NCI-H2171 (cell line): ENCODE measurements around the gene PDC.

Experiments used
- DNase-seq: peaks from one replicate; lab custom pipeline; 2025; lab: John Stamatoyannopoulos, UW

The PDC gene

DNA sequence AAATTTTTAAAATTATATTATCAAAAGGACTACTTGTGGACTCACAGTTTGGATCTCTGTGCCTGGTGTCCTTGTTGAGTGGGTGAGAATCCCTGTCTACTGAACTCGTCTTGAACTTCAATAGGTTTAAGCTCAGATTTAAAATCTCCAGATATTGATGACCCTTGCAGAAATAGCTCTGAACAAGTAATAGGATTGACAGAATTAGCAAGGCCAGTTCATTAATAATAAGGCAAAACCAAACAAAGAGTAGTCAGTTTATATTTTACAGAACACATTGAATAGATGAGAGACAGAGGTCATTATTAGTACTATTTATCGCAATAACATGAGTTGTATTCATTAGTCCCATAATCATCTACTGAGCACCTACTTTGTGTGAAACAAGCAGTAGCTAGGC lies at the start of gene PDC:
Gene PDC, minus strand, starts transcription at position 101 of the 400 bp plus-strand sequence. CDS start 11,655 bp downstream, outside the sequence.
- DNase-seq, result no peak

DNA sequence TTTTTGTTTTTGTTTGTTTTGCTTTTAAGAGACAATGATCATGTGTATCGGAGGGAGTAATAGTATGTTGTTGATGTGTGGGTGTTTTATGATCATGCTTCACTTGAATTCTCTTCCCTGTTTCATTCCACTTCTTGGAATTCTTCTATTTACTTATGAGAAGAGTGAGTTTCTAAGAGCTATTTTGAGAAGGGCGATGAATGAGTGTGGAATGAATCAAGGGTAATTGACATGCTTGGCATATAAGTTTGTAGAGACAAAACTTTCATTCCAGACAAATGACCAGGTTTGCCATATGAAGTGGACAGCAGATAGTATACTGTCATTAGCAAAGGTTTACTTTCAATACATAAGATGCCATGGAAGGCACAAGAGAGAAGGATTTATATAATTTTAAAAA lies 42.3 kb upstream of the PDC start:
- DNase-seq, result no peak

DNA sequence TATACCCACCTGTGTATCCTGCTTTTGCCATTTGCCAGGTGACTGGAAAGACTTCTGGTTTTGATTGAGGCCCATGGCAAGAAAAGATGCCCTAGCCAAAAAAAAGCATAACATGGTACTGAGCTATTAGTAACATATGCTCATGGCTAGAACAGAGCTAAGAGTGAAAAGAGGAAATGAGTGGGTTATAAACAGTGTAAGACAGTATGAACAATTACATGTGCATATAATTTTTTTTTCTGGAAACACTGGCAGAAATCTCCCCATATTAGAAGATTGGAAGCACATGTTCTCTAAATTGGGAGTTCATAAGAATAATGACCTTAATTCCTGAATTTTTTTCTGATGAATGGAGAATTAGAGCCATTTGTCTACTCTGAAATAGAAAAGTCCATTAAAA lies 41.2 kb upstream of the PDC start:
- no peak for DNase-seq

DNA sequence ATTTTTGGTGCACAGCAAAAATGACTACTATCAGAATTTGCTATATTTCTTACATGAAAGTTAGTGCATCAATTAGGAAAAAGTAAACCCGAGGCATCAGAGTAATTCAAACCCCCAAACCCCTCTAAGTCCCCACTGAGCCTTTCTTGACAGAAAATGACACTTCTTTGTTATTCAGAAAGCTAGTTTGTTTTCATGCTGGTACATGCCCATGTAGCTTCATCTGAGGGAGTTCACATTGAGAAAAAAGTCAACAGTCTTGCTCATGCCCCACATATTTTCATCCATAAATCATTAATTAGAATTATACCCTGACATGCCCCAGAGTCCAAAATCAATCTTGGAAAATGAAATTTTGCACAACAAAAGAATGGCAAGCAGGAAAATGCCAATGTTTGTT lies 39.9 kb upstream of the PDC start:
- DNase-seq, result no peak

DNA sequence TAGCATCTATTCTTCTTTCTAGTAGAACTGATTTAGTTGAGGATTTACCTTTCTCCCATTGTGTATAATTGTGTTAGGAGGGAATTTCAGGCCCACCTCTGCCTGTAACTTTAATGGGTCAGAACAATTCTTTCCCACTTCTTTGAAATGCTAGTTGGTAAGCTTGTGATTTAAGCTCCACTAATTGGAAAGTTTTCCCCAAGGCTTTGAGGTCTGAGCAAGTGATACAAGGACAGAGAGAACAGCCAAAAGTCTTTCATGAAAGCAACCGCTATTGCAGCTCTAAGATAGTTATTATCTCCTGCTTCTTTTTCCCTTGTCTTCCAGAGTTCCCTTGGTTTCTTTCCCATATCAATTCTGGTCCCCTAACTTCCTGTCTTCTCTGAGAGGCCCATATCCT lies 38.7 kb upstream of the PDC start:
- DNase-seq, result no peak

DNA sequence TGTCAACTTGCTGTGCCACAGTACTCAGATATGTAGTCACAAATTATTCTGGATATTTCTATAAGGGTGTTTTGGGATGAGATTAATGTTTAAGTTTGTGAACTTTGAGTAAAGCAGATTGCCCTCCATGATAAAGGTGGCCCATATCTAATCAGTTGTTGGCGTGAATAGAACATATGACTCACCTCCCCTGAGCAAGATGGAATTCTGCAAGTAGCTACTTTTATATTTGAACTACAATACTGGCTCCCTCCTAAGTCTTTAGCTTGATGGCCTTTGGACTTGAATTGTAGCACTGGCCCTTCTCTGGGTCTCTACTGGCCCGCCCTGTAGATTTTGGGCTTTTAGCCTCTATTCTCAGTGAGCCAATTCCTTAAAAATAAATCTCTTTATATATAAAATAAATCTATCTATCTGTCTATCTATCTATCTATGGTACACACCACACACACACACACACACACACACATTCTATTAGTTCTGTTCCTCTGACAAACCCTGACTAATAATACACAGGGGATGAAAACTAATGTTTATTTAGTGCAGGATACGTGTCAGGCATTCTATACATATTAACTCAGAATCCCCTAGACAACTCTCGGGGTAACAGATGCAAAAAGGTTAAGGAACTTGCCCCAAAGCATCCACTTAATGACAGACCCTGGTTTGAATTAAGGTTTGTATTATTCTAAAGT lies 37.9 kb upstream of the PDC start:
- DNase-seq, result no peak

DNA sequence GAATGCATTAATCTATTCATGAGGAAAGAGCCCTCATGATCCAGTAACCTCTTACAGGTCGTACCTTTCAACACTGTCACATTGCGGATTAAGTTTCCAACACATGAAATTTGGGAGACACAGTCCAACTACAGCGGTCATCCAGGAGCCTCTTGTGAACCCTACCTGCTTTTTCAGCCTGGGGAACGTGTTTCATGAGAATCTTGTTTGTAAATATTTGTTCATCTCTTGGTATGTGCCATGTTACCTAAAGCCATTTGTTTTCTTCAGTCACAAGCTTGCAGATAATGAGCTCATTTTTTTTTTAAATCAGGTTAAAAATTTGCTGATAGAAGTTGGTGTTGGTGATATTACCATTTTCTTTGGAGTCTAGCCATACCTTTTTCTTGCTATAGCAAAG lies 37.2 kb upstream of the PDC start:
- DNase-seq, result no peak

DNA sequence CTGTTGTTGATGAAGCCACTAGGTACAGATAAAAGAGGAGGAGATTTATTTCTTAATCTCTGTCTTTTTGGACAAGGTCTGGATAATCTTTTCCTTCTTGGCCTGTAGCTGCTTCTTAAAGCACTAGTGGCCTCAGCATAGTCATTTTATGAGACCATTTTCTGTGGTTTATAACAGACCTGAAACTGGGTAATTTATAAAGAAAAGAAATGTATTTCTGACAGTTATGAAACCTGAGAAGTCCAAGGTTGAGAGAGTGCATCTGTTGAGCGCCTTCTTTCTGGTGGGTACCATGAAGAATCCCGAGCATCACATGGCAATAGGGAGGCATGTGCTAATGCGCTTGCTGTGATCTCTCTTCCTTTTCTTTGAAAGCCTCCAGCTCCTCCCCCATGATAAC lies 36.7 kb upstream of the PDC start:
- no peak for DNase-seq

DNA sequence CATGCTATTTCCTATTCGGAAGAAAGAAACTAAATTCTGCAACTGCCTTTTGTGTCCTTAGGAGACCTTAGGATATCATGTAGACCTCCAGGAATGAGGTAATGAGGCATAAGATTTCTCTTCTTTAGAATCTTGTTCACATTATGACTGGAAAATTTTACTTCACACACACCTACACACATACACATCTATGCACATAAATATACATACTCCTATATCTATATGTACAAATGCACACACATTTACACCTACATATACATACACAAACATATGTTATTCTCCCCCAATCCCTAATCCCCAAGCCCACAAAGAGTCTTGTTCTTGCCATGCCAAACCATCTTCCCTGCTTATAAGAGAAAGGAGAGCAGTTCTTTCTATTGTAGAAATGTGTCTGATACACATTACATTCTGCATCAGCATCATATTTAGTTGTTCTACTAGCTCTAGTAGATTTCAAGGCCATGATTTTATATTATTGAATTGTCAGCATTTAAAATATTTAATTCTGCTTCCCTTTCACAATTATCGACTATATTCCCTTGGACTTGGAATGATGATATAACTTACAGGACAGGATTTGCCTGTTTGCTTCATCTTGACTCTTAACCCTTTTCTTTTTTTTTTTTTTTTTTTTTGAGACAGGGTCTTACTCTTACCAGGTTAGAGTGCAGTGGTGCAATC lies 35.4 kb upstream of the PDC start:
- DNase-seq, result no peak

DNA sequence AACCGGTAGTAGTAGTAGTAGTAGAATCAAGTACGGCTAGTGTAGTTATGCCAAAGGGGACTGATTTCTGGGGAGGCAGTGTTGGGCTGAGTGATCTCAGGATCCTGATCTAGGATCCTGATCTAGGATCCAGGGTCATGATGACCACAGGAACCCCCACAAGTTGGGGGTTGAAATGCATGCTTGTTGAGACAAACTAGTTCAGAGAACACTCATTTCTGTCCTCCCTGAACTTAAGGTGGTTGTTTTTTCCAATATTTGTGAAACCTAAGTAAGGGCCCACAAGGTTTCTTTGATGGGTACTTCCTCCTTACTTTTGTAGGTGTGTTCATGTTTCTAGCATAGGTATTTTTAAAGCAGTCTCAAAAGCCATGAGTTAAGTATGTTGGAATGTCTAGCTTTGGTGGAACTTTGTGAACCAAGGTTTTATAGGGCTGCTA lies 33.9 kb upstream of the PDC start:
- no peak for DNase-seq

DNA sequence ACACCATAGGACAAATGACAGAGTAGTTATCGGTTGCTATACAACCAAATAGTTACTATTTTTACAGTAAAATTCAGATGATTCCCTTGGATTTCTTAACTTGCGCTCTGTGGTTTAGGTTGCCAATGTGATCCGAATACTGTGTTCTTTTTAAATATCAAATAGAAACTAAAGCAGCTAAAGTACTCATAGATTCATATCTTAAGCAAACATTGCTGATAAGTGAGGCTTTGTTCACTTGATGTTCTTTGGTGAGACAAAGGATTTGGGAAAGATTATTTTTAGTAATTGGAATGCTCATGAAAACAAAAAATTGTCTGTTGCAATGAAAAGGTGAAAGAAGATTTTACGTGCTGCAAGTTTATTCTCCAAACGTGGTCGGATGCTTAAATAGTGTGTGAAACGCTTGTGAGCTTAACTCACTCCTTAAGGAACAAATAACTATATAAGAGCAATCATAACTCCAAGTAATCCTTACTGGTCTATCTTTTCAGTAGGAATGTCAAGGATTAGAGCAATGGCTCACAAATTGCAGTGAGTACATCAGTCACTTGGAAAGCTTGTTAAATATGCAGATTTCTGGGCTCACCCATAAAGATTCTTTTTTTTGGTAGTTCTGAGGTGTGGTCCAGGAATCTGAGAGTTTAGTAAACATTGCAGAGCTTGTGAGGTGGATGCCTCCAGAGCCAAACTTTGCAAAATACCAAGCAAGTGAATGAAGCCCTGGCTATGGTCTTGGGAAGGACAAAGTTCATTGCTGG lies 31.8 kb upstream of the PDC start:
- DNase-seq, result no peak

DNA sequence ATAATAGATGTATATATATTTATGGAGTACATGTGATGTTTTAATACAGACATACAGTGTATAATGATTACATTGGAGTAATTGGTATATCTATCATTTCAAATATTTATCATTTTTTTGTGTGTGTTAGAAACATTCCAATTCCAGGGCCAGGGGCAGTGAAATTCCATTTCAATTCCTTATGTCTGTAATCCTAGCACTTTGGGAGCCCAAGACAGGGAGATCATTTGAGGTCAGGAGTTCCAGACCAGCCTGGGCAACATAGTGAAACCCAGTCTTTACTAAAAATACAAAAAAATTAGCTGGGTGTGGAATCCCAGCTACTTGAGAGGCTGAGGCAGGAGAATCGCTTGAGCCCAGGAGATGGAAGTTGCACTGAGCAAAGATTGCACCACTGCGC lies 30.4 kb upstream of the PDC start:
- DNase-seq, result no peak

DNA sequence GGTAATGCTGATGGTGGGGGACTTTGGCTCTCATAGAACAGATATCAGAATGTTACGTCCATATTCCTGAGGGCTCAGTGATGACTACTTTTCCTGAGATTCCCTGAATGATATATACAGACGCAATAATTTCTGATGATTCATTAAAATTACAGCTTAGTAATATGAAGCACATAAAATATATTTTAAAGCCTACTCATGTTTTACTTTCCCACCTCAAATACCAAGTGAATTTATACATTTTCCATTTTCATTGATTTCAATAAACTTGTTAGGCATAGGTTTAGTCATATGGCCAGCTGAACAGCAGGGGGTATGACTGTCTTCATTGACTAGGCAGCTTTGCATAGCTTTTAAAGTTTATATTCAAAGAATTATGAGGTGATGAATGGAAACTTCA lies 26.2 kb upstream of the PDC start:
- no peak for DNase-seq

DNA sequence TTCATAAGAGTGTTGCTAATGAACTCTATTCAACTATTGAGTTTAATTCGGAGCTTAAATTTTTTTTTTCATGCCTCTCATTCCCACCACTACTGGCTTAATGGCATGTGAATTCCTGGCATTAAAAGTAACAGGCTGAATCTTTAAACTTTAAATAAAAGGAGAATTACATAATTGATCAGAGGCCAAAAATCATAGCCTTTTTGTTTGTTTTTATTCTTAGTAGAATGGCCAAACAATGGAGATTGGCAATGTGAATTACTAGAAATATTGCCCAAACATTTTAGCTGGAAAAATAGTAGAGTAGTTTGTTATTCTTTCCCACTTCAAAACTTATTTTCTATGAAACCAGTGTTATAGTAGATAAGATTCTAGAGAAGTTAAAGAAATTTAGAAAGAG lies 25.1 kb upstream of the PDC start:
- DNase-seq, result no peak

DNA sequence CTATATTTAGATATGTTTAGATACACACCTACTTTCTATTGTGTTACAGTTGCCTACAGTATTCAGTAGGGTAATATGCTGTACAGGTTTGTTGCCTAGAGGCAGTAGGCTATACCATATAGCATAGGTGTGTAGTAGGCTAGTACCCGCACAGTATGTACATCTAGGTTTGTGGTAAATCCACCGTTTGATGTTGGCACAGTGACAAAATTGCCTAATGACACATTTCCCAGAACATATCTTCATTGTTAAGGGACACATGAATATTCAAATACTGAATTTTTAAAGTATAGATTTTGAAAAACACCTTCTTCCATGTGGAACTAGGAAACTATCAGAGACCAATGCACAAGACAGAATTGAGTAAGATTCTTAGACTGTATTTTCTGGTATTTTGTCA lies 22.6 kb upstream of the PDC start:
- no peak for DNase-seq

DNA sequence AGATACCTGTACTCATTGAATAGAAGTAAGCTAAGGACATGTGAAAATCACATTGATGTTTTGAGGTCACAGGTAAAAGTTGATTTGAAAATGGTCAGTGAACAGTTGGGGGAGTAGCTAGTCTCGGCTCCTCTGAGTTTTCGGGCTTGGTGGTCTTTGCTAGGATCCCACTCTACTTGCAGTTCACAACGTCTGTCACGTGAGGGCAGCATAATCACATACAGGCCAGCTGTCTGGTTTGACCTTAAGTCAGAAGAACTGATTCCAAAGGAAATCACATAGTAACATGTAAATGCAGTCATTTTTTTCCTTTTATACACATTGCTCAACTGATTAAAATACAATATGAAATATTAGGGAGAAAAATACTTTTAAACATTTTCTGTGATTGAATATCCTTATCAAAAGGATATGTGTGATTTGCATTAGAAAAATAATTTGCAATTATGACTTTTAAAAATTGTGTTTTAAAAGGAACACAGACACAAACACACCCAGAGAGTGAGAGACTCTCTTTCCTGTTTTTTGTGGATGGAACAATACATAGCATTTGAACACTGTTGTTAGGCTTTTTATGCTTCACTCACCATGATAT lies 21.8 kb upstream of the PDC start:
- DNase-seq, result peak; percentile 42

DNA sequence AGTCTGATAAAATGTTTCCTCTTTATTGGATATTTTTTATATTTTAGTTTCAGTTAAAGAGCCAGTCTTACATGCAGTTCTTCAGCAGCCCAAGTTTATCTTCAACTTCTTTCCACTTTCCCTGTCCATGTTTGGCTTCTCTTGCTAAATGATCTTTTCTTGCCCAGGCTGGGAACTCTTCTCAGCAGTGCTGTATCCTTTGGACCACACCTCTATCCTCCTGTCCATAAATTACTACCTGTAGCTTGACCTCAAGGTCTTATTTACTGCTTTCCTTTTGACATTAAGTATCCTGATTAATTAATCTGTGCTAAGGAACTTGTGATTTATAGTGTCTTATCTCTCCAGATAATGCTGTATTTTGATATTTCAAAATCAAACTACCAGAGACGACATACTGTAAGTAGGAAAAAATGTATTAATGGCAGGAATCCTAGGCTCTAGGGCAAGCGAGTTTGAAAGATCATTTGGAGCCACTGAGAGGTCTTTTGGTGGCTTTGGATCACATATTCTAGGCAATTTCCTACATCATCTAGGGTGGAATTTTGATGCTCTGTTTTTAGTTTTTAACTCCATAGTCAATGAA lies 20.5 kb upstream of the PDC start:
- no peak for DNase-seq

DNA sequence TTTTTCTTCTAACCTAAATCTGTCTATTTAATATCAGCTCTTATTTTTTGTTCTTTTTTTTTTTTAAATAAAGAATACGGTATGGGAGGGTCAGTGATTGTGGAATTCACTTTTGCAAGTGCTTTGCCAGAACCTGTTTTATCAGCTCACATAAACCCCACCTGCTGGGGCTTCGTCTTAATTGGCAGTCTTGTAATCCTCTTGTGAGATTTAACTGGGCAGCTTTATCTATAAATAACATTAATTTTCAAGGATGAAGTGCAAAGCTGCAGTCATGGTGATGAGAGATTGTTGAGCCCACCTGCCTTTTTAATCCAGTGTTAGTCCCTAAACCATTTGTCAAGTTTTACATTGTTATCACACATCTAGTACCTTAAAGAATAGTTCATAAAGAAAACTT lies 18.2 kb upstream of the PDC start:
- DNase-seq, result no peak

DNA sequence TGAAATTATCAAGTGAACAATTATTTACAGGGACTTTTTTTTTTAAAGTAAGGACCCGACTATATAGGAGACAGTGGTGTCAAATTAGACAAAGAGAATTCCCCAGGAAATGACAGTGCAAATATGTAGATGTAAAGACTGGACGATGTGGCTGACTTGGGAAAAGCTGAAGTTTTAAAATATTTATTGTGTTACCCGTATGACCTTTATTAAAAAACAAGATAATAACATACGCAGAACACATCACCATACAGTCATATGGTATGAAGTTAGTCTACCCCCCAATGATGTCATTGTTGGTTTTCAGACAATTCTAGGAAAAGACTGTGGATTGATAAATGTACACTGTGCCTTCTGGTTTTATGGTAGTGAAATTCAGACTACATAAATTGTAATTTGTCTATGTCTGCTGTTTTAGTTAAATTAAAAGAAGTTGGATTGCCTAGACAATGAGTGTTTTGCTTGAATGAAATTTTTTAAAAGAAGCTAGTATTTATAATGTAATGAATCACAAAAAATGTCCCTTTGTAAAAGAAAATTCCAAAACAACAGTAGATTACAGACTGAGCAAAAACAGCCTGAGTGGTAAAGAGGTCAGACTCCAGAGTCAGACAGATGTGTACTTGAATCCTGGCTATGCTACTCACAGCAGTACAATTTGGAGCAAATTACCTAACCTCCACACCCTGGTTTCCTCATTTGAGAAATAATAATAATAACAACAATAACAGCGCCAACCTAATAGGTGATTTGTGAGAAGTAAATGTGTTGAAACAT lies 15.5 kb upstream of the PDC start:
- DNase-seq, result no peak

DNA sequence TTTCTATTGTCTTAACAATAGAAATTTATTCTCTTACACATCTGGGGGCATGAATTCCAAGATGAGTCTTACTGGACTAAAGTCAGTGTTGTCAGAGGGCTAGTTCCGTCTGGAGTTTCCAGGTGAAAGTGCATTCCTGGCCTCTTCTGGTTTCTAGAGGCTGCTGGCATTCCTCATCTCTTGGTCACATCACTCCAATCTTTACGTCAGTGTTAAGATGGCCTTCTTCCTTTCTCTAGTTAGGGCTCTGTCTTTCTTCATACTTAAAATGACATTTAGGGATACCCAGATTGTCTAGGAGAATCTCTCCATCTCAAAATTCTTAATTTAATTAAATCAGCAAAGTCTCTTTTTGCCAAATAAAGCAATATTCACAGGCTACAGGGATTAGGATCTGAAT lies 13.3 kb upstream of the PDC start:
- no peak for DNase-seq

DNA sequence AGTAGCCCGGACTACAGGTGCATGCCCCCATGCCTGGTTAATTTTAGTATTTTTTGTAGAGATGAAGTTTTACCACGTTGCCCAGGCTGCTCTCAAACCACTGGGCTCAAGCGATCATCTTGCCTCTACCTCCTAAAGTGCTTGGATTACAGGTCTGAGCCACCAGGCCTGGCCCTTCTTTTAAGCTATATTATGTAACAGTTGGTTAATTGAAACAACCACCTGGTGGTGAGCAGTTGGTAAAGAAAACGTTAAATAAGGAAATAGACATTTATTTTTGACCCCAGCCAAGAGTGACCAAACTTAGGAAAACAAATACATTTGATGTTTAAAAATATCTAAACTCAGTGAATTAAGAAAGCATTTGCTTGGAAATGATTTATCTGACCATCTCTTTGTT lies 12.1 kb upstream of the PDC start:
- no peak for DNase-seq

DNA sequence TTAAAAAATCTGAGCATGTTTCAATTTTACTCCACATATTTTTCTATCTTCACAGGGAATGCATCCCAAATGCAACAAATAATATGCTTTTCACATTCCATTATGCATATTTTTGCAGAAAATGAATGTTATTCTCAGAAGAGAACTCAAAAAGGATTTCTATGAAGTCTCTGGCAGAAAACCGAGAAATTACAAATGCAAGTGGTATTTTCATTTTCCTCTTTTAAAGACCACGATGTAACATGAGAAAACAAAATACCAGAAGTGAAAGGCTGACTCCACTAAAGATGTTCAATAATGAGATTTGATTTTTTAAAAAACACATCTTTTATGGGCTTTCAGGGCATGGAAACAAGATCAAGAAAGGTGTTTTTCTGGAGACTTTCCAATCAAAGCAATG lies 5.0 kb upstream of the PDC start:
- DNase-seq, result no peak
